HepG2 (cell line): Measurements from ENCODE around the gene AFDN. TPM values are rescaled to one million over a fixed set of nuclear protein-coding genes. Genes with fewer than 3 reads are reported as not detected.

Experiments used
- ATAC-seq: fragments of 200-7000 bp; cut with Tn5 transposase; 3 replicates; pipeline ENCODE4 v1.9.1; 2020; ENCODE audit warnings: mild to moderate bottlenecking, moderate library complexity
- BruUV-seq: library from RNA; stranded (reverse); fragments of 400-500 nt; replicated peaks from 2 replicates; lab custom pipeline; 2021; lab: Mats Ljungman, UMichigan
- CTCF ChIA-PET: fragments of 300-600 bp; formaldehyde crosslinking; extraction: SDS; loops from one replicate; lab custom pipeline; 2021; ENCODE audit warnings: low total read pairs, inconsistent platforms, low intra/inter-chr PET ratio; lab: Yijun Ruan, JAX
- POLR2A ChIA-PET: fragments of 350-600 bp; sonication (Branson Sonifier 250); formaldehyde crosslinking; loops from one replicate; lab custom pipeline; 2020; ENCODE audit warnings: antibody characterized with exemption, inconsistent platforms; lab: Yijun Ruan, JAX
- DNase-seq: peaks from one replicate; pipeline ENCODE4 v3.0.0-alpha.2; 2015; ENCODE audit warnings: low spot score
- FAIRE-seq: peaks from 3 replicates; lab custom pipeline; 2011; peaks lifted over from hg19 to GRCh38; lab: Jason Lieb, UNC
- H2AFZ ChIP-seq: one replicate; pipeline ENCODE4 v1.6.1; 2011; ENCODE audit warnings: low read length, inconsistent platforms
- H3K27ac ChIP-seq: fragments of 300-600 bp; 3 replicates; pipeline ENCODE4 v1.8.0; 2011; ENCODE audit warnings: mixed run types, mild to moderate bottlenecking, mixed read lengths, low read length, inconsistent platforms; ENCODE audit not compliant: insufficient read depth; ENCODE audit errors: extremely low read length
- H3K27me3 ChIP-seq, 2 experiments: fragments of 200-600 bp in 1 of 2; 2 replicates in 1 of 2; 3 replicates in 1 of 2; pipeline versions ENCODE4 v1.6.0 to v1.8.0; 2011; ENCODE audit warnings: low read length in 2 of 2, mild to moderate bottlenecking in 2 of 2, moderate library complexity in 2 of 2, inconsistent platforms in 1 of 2; ENCODE audit not compliant: insufficient read depth in 2 of 2, control insufficient read depth in 1 of 2
- H3K36me3 ChIP-seq, 2 experiments: fragments of 200-600 bp in 1 of 2; replicated peaks in 1 of 2; 2 replicates in 1 of 2; 3 replicates in 1 of 2; pipeline versions ENCODE4 v1.5.1 to v1.8.0; 2011; ENCODE audit warnings: low read length in 2 of 2, inconsistent platforms in 1 of 2; ENCODE audit not compliant: insufficient read depth in 2 of 2, control insufficient read depth in 1 of 2
- H3K4me1 ChIP-seq: 2 replicates; pipeline ENCODE4 v1.5.1; 2012; ENCODE audit warnings: low read length, inconsistent platforms; ENCODE audit not compliant: insufficient read depth
- H3K4me2 ChIP-seq: 2 replicates; pipeline ENCODE4 v1.6.0; 2011; ENCODE audit warnings: low read depth, low read length, inconsistent platforms
- H3K4me3 ChIP-seq, 3 experiments: fragments of 200-600 bp in 1 of 3; sonication (generic), shearing (Covaris generic) in 1 of 3; replicated peaks in 1 of 3; 2 replicates each; pipeline ENCODE4 v1.5.1; 2011 to 2016; ENCODE audit warnings: low read length in 3 of 3, inconsistent platforms in 2 of 3, low read depth in 2 of 3, mild to moderate bottlenecking in 2 of 3, control low read depth in 1 of 3, mixed read lengths in 1 of 3; ENCODE audit not compliant: insufficient read depth in 1 of 3
- H3K79me2 ChIP-seq: one replicate; pipeline ENCODE4 v1.6.1; 2011; ENCODE audit warnings: low read length, inconsistent platforms; ENCODE audit not compliant: insufficient read depth
- H3K9ac ChIP-seq: 2 replicates; pipeline ENCODE4 v1.6.0; 2011; ENCODE audit warnings: mild to moderate bottlenecking, low read depth, low read length, inconsistent platforms; ENCODE audit not compliant: insufficient read depth
- H3K9me3 ChIP-seq: 2 replicates; pipeline ENCODE4 v1.5.1; 2012; ENCODE audit warnings: mild to moderate bottlenecking, low read length
- H4K20me1 ChIP-seq: 2 replicates; pipeline ENCODE4 v1.6.0; 2011; ENCODE audit warnings: inconsistent platforms, mild to moderate bottlenecking, low read length, moderate library complexity; ENCODE audit not compliant: insufficient read depth
- AGO2 ChIP-seq: fragments of 200-400 bp; formaldehyde crosslinking; optimal IDR thresholded peaks from 2 replicates; pipeline ENCODE3; 2017; ENCODE audit warnings: mild to moderate bottlenecking, low read depth, low read length, moderate library complexity
- ATF6 ChIP-seq: sonication (generic); formaldehyde crosslinking; conservative IDR thresholded peaks from 2 replicates; pipeline ENCODE4 v1.4.0; 2020; ENCODE audit warnings: missing genetic modification reagents
- ATF7-NPFF ChIP-seq: sonication (generic); formaldehyde crosslinking; IDR thresholded peaks from 2 replicates; pipeline ENCODE4 v1.8.1; 2023; ENCODE audit warnings: mild to moderate bottlenecking, low read depth, missing genetic modification reagents, moderate library complexity
- BCL6 ChIP-seq: IDR thresholded peaks from 2 replicates; pipeline ENCODE4 v1.6.1; 2016; ENCODE audit warnings: missing genetic modification reagents, missing compliant biosample characterization
- GZF1 ChIP-seq: sonication (generic); formaldehyde crosslinking; IDR thresholded peaks from 2 replicates; pipeline ENCODE4 v1.5.1; 2020; ENCODE audit warnings: mild to moderate bottlenecking, missing genetic modification reagents
- KLF12 ChIP-seq: sonication (generic); formaldehyde crosslinking; IDR thresholded peaks from 2 replicates; pipeline ENCODE4 v1.4.0; 2020; ENCODE audit warnings: missing genetic modification reagents, borderline replicate concordance
- PAF1 ChIP-seq: IDR thresholded peaks from 2 replicates; pipeline ENCODE4 v1.6.1; 2016; ENCODE audit warnings: missing genetic modification reagents, missing compliant biosample characterization
- POLR2A ChIP-seq, 2 experiments: IDR thresholded peaks; 2 replicates each; pipeline ENCODE4 v1.6.1; 2011; ENCODE audit warnings: low read depth in 2 of 2, low read length in 2 of 2, mild to moderate bottlenecking in 1 of 2, moderate library complexity in 1 of 2; ENCODE audit not compliant: insufficient read depth in 1 of 2
- RBFOX2 ChIP-seq: fragments of 200-400 bp; formaldehyde crosslinking; IDR thresholded peaks from 2 replicates; pipeline ENCODE4 v1.6.1; 2017; ENCODE audit warnings: low read depth, mild to moderate bottlenecking, low read length
- SAFB2 ChIP-seq: sonication (generic); formaldehyde crosslinking; IDR thresholded peaks from 2 replicates; pipeline ENCODE4 v1.5.1; 2020; ENCODE audit warnings: missing genetic modification reagents, low read depth, mild to moderate bottlenecking, borderline replicate concordance
- SETDB1 ChIP-seq: sonication (generic); formaldehyde crosslinking; IDR thresholded peaks from 2 replicates; pipeline ENCODE4 v1.5.1; 2020; ENCODE audit warnings: missing genetic modification reagents, mild to moderate bottlenecking, borderline replicate concordance
- TCF12 ChIP-seq, 2 experiments: fragments of 450-650 bp in 1 of 2; sonication (generic) in 1 of 2; formaldehyde crosslinking in 1 of 2; IDR thresholded peaks; 2 replicates each; pipeline versions ENCODE4 v1.6.1 to v1.8.0; 2017 to 2022; ENCODE audit warnings: antibody characterized with exemption in 1 of 2, mild to moderate bottlenecking in 1 of 2, missing genetic modification reagents in 1 of 2, moderate library complexity in 1 of 2
- ZC3H4 ChIP-seq: sonication (generic); formaldehyde crosslinking; IDR thresholded peaks from 2 replicates; pipeline ENCODE4 v1.4.0; 2020; ENCODE audit warnings: missing genetic modification reagents, borderline replicate concordance
- ZHX1 ChIP-seq: sonication (generic); formaldehyde crosslinking; IDR thresholded peaks from 2 replicates; pipeline ENCODE4 v1.8.1; 2022; ENCODE audit warnings: low read depth, mild to moderate bottlenecking, missing genetic modification reagents
- ZNF367 ChIP-seq: sonication (generic); formaldehyde crosslinking; IDR thresholded peaks from 2 replicates; pipeline ENCODE4 v1.4.0; 2020; ENCODE audit warnings: missing genetic modification reagents, borderline replicate concordance
- ZNF468 ChIP-seq: sonication (generic); formaldehyde crosslinking; IDR thresholded peaks from 2 replicates; pipeline ENCODE4 v1.8.0; 2022; ENCODE audit warnings: mild to moderate bottlenecking, moderate library complexity, missing genetic modification reagents
- ZNF564 ChIP-seq: sonication (generic); formaldehyde crosslinking; IDR thresholded peaks from 2 replicates; pipeline ENCODE4 v1.8.1; 2023; ENCODE audit warnings: mild to moderate bottlenecking, missing genetic modification reagents
- ZNF776 ChIP-seq: sonication (generic); formaldehyde crosslinking; IDR thresholded peaks from 2 replicates; pipeline ENCODE4 v1.4.0; 2020; ENCODE audit warnings: mild to moderate bottlenecking, missing genetic modification reagents
- ZNF800 ChIP-seq: sonication (generic); formaldehyde crosslinking; IDR thresholded peaks from 2 replicates; pipeline ENCODE4 v1.4.0; 2020; ENCODE audit warnings: missing genetic modification reagents
- ZNF841 ChIP-seq: sonication (generic); formaldehyde crosslinking; IDR thresholded peaks from 2 replicates; pipeline ENCODE4 v1.8.1; 2023; ENCODE audit warnings: missing genetic modification reagents, borderline replicate concordance
- WGBS: methylation state at CpG from one replicate; pipeline ENCODE4 v1.1.6; 2017; ENCODE audit warnings: low lambda C conversion rate; 5-methylcytosine and 5-hydroxymethylcytosine counted together
- in situ Hi-C: cut with HindIII; loops from 2 replicates; pipeline ENCODE4 v1.10.0; 2017; ENCODE audit warnings: low pct_unique_long_range_greater_than_20kb; ENCODE audit not compliant: extremely low pct_ligation_motif_present
- intact Hi-C: fragments of 100-400 bp; cut with micrococcal nuclease; formaldehyde crosslinking; loops from one replicate; pipeline ENCODE4 v1.10.0; 2022; ENCODE audit not compliant: unreplicated experiment
- polyA plus RNA-seq, 8 experiments: library from polyadenylated mRNA; depleted of rRNA in 3 of 8; stranded (reverse) in 7 of 8; unstranded in 1 of 8; fragments of >200 nt; fragmentation: Illumina TruSeq in 4 of 8; extraction: Trizol in 4 of 8; gene quantifications; 2 replicates each; pipeline versions ENCODE4 v1.2.1 to v1.2.3, GENCODE V29; 2011 to 2016; ENCODE audit warnings: low read depth in 4 of 8, missing spikeins in 1 of 8, mixed read lengths in 1 of 8; ENCODE audit not compliant: insufficient read depth in 1 of 8
- total RNA-seq, 5 experiments: library from RNA; depleted of rRNA; stranded (reverse); fragments of >200 nt; fragmentation: Illumina TruSeq; extraction: Trizol; gene quantifications; 2 replicates each; pipeline ENCODE4 v1.2.3, GENCODE V29; 2016; ENCODE audit warnings: low read depth in 1 of 5

The AFDN gene
- total and polyA plus RNA-seq, 2 of the 13 experiments (the other 11 are each of a cell fraction or from before 2014, with no cell fraction given), result 136 to 151 TPM

- ChIA-PET POLR2A (no interaction called here), CTCF (no interaction called here)
- Histone ChIP-seq H3K4me2 (no peak overlapping the region), H3K4me3 (no peak overlapping the region), H3K27ac (no peak overlapping the region), H3K4me1 (peaks cover 21% of the 10 kb centered on the region), H3K9me3 (no peaks in the 10 kb centered on the region), H3K9ac (no peak overlapping the region), H3K79me2 (no peaks in the 10 kb centered on the region), H3K27me3 (no peaks in the 10 kb centered on the region), H4K20me1 (no peaks in the 10 kb centered on the region), H3K36me3 (peaks cover 0 to 3% of the 10 kb centered on the region in 2 experiments; a peak in 1 of 5 replicates), H2AFZ (no peak overlapping the region)
- FAIRE-seq (no peak), ATAC-seq (peak; percentile 16), DNase-seq (no peak)
- intact Hi-C loops (no loop called here), in situ Hi-C loops (no loop called here)
- 91% methylated on average over 19 of the region's 19 CpGs for WGBS
- BruUV-seq, result no TSS peak
- TF ChIP-seq PAF1, result 0 out of 2 replicates have a peak, but pooled peaks have one; percentile 65
- TF ChIP-seq POLR2A (IDR thresholded peaks at IDR 0.05; ENCODE audit: insufficient read depth in 1 of 2, low read depth in 2 of 2, low read length in 2 of 2), result peak in 1 of 2 experiments; percentile 27; a peak in 1 of 4 replicates
- TF ChIP-seq ATF7-NPFF (CRISPR knock-in tag), result 0 out of 2 replicates have a peak, but pooled peaks have one; percentile 20
- TF ChIP-seq RBFOX2, result no peak
- no peak for TF ChIP-seq SETDB1 (CRISPR knock-in tag)
- TF ChIP-seq TCF12 (IDR thresholded peaks at IDR 0.05), result no peak
- no peak for TF ChIP-seq TCF12 (CRISPR knock-in tag; IDR thresholded peaks at IDR 0.05)
- TF ChIP-seq GZF1 (CRISPR knock-in tag), result no peak
- no peak for TF ChIP-seq BCL6 (CRISPR knock-in tag)
- TF ChIP-seq AGO2, result peak; percentile 90
- TF ChIP-seq ZNF800 (CRISPR knock-in tag), result no peak
- no peak for TF ChIP-seq KLF12 (CRISPR knock-in tag)
- no peak for TF ChIP-seq ZNF564 (CRISPR knock-in tag)
- TF ChIP-seq ATF6, result no peak
- no peak for TF ChIP-seq ZNF367
- no peak for TF ChIP-seq ZHX1 (CRISPR knock-in tag)
- no peak for TF ChIP-seq ZNF841 (CRISPR knock-in tag)
- no peak for TF ChIP-seq SAFB2 (CRISPR knock-in tag)
- TF ChIP-seq ZC3H4 (CRISPR knock-in tag), result no peak
- TF ChIP-seq ZNF468 (CRISPR knock-in tag), result no peak
- 0 out of 2 replicates have a peak, but pooled peaks have one; percentile 29 for TF ChIP-seq ZNF776
Observed at GRCh38 chr6:167975458-167975857, 148.7 kb downstream of the AFDN start.
